GM23338 (cell line): ENCODE measurements around the gene PDHB. TPM values are rescaled to one million over a fixed set of nuclear protein-coding genes. Genes with fewer than 3 reads are reported as not detected.

Source experiments
- ATAC-seq: fragments of 200-7000 bp; cut with Tn5 transposase; 3 replicates; pipeline ENCODE4 v1.9.1; 2020
- DNase-seq: peaks from one replicate; pipeline ENCODE4 v3.0.0-alpha.2; 2015; ENCODE audit warnings: low spot score
- H2AFZ ChIP-seq: fragments of 200-600 bp; sonication (generic); 2 replicates; pipeline ENCODE4 v1.8.0; 2016; ENCODE audit warnings: antibody characterized with exemption, mild to moderate bottlenecking, moderate library complexity
- H3F3A ChIP-seq: fragments of 200-600 bp; sonication (generic); replicated peaks from 2 replicates; pipeline ENCODE4 v1.8.0; 2017; ENCODE audit warnings: antibody characterized with exemption, mixed run types, low read depth
- H3K27ac ChIP-seq: fragments of 200-600 bp; sonication (generic); 2 replicates; pipeline ENCODE4 v1.6.1; 2016; ENCODE audit warnings: low read depth
- H3K27me3 ChIP-seq: fragments of 200-600 bp; sonication (generic); 2 replicates; pipeline ENCODE4 v1.8.0; 2016; ENCODE audit warnings: mild to moderate bottlenecking, mixed run types, moderate library complexity; ENCODE audit not compliant: insufficient read depth
- H3K36me3 ChIP-seq: fragments of 200-600 bp; sonication (generic); 2 replicates; pipeline ENCODE4 v1.8.0; 2016; ENCODE audit warnings: mild to moderate bottlenecking; ENCODE audit not compliant: insufficient read depth
- H3K4me1 ChIP-seq: fragments of 200-600 bp; sonication (generic); 2 replicates; pipeline ENCODE4 v1.8.0; 2016; ENCODE audit warnings: mild to moderate bottlenecking, moderate library complexity; ENCODE audit not compliant: insufficient read depth
- H3K4me2 ChIP-seq: fragments of 200-600 bp; sonication (generic); 2 replicates; pipeline ENCODE4 v1.7.1; 2017; ENCODE audit warnings: mixed run types
- H3K4me3 ChIP-seq: fragments of 200-600 bp; sonication (generic); 2 replicates; pipeline ENCODE4 v1.6.1; 2016; ENCODE audit warnings: mixed run types
- H3K79me2 ChIP-seq: fragments of 200-600 bp; sonication (generic); replicated peaks from 2 replicates; pipeline ENCODE4 v1.8.0; 2017; ENCODE audit warnings: mild to moderate bottlenecking; ENCODE audit not compliant: insufficient read depth
- H3K9me2 ChIP-seq: fragments of 200-600 bp; sonication (generic); 2 replicates; pipeline ENCODE4 v1.8.0; 2017; ENCODE audit not compliant: insufficient read depth
- H4K20me1 ChIP-seq: fragments of 200-600 bp; sonication (generic); replicated peaks from 2 replicates; pipeline ENCODE4 v1.8.0; 2017; ENCODE audit warnings: mild to moderate bottlenecking; ENCODE audit not compliant: insufficient read depth
- H3K27ac Mint-ChIP-seq: 2 replicates; pipeline ENCODE4 v1.8.0; 2020; ENCODE audit warnings: inconsistent platforms, mild to moderate bottlenecking, moderate library complexity, mixed read lengths
- H3K27me3 Mint-ChIP-seq: 3 replicates; pipeline ENCODE4 v1.8.0; 2022; ENCODE audit warnings: low read depth, mild to moderate bottlenecking, moderate library complexity, mixed read lengths, inconsistent platforms; ENCODE audit not compliant: insufficient read depth, poor library complexity
- H3K36me3 Mint-ChIP-seq: 3 replicates; pipeline ENCODE4 v1.8.0; 2021; ENCODE audit warnings: low read depth, mild to moderate bottlenecking, inconsistent platforms, moderate library complexity, mixed read lengths
- H3K4me1 Mint-ChIP-seq: 3 replicates; pipeline ENCODE4 v1.8.0; 2020; ENCODE audit warnings: mild to moderate bottlenecking, inconsistent platforms, mixed read lengths
- H3K4me3 Mint-ChIP-seq: 3 replicates; pipeline ENCODE4 v1.8.0; 2021; ENCODE audit warnings: moderate library complexity, mild to moderate bottlenecking, inconsistent platforms, mixed read lengths
- H3K9me3 Mint-ChIP-seq: 3 replicates; pipeline ENCODE4 v1.8.0; 2020; ENCODE audit warnings: moderate library complexity, mild to moderate bottlenecking, inconsistent platforms, mixed read lengths
- CREB1 ChIP-seq: fragments of 250-450 bp; sonication (Bioruptor Pico); IDR thresholded peaks from 2 replicates; pipeline ENCODE4 v1.5.0; 2020; ENCODE audit warnings: low read depth, mild to moderate bottlenecking, moderate library complexity
- CTCF ChIP-seq, 2 experiments: fragments of 200-600 bp in 1 of 2; sonication (generic) in 1 of 2; conservative IDR thresholded peaks; 2 replicates each; pipeline versions ENCODE4 v1.5.1 to v1.6.1; 2016 to 2017; ENCODE audit warnings: antibody characterized with exemption in 2 of 2, low read depth in 2 of 2, mild to moderate bottlenecking in 2 of 2, moderate library complexity in 1 of 2
- ETS1 ChIP-seq: IDR thresholded peaks from 2 replicates; pipeline ENCODE4 v1.6.1; 2016; ENCODE audit warnings: antibody characterized with exemption
- EZH2 ChIP-seq: fragments of 200-600 bp; sonication (generic); IDR thresholded peaks from one replicate; pipeline ENCODE4 v1.8.0; 2017; ENCODE audit warnings: antibody characterized with exemption, mild to moderate bottlenecking, low read depth; ENCODE audit not compliant: unreplicated experiment
- EZH2phosphoT487 ChIP-seq: fragments of 200-600 bp; sonication (generic); IDR thresholded peaks from one replicate; pipeline ENCODE4 v1.8.1; 2018; ENCODE audit warnings: antibody characterized with exemption; ENCODE audit not compliant: unreplicated experiment
- JUNB ChIP-seq: IDR thresholded peaks from one replicate; pipeline ENCODE4 v1.6.1; 2016; ENCODE audit warnings: antibody characterized with exemption; ENCODE audit not compliant: unreplicated experiment
- NANOG ChIP-seq: IDR thresholded peaks from 2 replicates; pipeline ENCODE4 v1.6.1; 2016; ENCODE audit warnings: antibody characterized with exemption, borderline replicate concordance
- POLR2AphosphoS5 ChIP-seq: IDR thresholded peaks from 2 replicates; pipeline ENCODE4 v1.6.1; 2016; ENCODE audit warnings: antibody characterized with exemption, low read depth
- REST ChIP-seq: IDR thresholded peaks from one replicate; pipeline ENCODE4 v1.6.1; 2018; ENCODE audit warnings: antibody characterized with exemption; ENCODE audit not compliant: unreplicated experiment
- STAT1 ChIP-seq: IDR thresholded peaks from one replicate; pipeline ENCODE4 v1.6.1; 2016; ENCODE audit warnings: antibody characterized with exemption; ENCODE audit not compliant: unreplicated experiment
- ZNF114 ChIP-seq: fragments of 250-450 bp; sonication (Bioruptor Pico); IDR thresholded peaks from 2 replicates; pipeline ENCODE4 v1.5.0; 2020; ENCODE audit warnings: mild to moderate bottlenecking, moderate library complexity
- ZNF331 ChIP-seq: fragments of 250-450 bp; sonication (Bioruptor Pico); IDR thresholded peaks from 2 replicates; pipeline ENCODE4 v1.5.0; 2020; ENCODE audit warnings: low read depth, mild to moderate bottlenecking, moderate library complexity
- ZNF462 ChIP-seq: fragments of 250-450 bp; sonication (Bioruptor Pico); IDR thresholded peaks from 2 replicates; pipeline ENCODE4 v1.5.0; 2020; ENCODE audit warnings: mild to moderate bottlenecking, moderate library complexity
- polyA plus RNA-seq: library from polyadenylated mRNA; unstranded; fragments of >200 nt; fragmentation: Nextera tagmentation; extraction: Ambion mirVana; gene quantifications from 2 replicates; pipeline ENCODE4 v1.2.1, GENCODE V29; 2016
- total RNA-seq: library from RNA; depleted of rRNA; stranded (reverse); fragments of >200 nt; shearing (Covaris generic); gene quantifications from 2 replicates; pipeline ENCODE4 v1.2.3, GENCODE V29; 2014

PDHB gene
- total and polyA plus RNA-seq, 2 experiments from 2014 or later, result 172 to 222 TPM

- Histone ChIP-seq H3K79me2 (no peaks in the 10 kb centered on the region), H2AFZ (no peak overlapping the region), H3F3A (no peaks in the 10 kb centered on the region), H3K4me3 (no peak overlapping the region), H3K27me3 (no peaks in the 10 kb centered on the region), H4K20me1 (no peaks in the 10 kb centered on the region), H3K27ac (0 out of 2 replicates have a peak overlapping the region, but pooled peaks have one; percentile 19), H3K36me3 (no peaks in the 10 kb centered on the region), H3K9me2 (no peaks in the 10 kb centered on the region), H3K4me2 (no peak overlapping the region), H3K4me1 (no peaks in the 10 kb centered on the region)
- H3K4me1 Mint-ChIP-seq, result peaks cover 18% of the 10 kb centered on the region
- DNase-seq (no peak), ATAC-seq (no peak)
- H3K27ac Mint-ChIP-seq, result no peak overlapping the region
- H3K4me3 Mint-ChIP-seq, result no peak overlapping the region
- peaks cover 8% of the 10 kb centered on the region for H3K27me3 Mint-ChIP-seq
- TF ChIP-seq REST (no peak), JUNB (no peak), NANOG (no peak), ZNF114 (CRISPR knock-in tag) (no peak), ETS1 (no peak), EZH2phosphoT487 (no peak), EZH2 (no peak), STAT1 (no peak), ZNF462 (no peak), ZNF331 (no peak), CREB1 (CRISPR knock-in tag) (no peak), CTCF (conservative IDR thresholded peaks at IDR 0.05; ENCODE audit: low read depth in 2 of 2) (no peak), POLR2AphosphoS5 (no peak)
- no peaks in the 10 kb centered on the region for H3K36me3 Mint-ChIP-seq
- no peaks in the 10 kb centered on the region for H3K9me3 Mint-ChIP-seq
Measured at GRCh38 chr3:58409663-58410062, 24.0 kb downstream of the PDHB start.
